Ecto neural progenitor cell (in vitro differentiated cells): ENCODE measurements around the gene RGS6.
"Not testable (repeated sequence)": the region's sequence is repeated elsewhere in the genome, so short reads cannot be mapped to it uniquely, and the experiment has no call there.

ENCODE experiments used
- DNase-seq: peaks from one replicate; pipeline ENCODE4 v3.0.0-alpha.2; 2018; ENCODE audit warnings: low spot score

The RGS6 gene

DNA sequence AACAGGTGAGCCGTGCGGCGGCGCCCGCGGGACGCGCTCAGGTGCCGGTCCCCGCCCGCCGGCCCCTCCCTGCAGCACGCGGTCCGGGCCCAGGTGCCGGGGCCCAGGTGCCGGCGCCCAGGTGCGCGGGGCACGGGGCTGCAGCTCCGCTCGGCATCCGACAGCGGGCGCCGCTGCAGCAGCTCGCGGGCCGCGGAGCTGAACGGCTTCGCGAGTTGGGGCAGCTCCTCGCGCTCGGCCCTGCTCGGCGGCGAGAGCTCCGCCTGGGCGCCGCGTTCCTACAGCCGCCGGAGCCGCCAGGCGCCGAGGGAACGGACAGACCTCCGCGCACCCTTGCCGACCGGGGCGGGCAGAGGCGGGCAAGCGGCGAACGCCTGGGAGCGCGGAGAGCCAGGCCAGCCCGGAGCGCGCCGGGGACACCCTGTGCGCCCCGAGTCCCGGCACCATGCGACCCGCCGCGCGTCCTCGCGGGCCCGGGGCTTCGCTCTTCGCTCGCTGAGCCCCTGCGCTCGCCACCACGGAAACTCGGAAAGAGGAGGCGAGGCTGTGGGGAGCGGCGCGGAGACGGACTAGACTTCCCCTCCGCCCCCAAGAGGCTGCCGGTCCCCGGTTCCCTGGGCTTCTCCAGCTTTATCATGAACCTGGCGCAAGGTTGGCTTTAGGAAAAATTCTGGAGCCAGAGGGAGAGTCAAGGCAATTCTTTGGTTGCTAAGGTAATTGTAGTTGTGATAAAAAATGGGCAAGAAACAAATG lies at the start of gene RGS6:
Gene RGS6 (plus strand): TSS at position 201 of the 753 bp plus-strand sequence.
- DNase-seq = peak; percentile 70

DNA sequence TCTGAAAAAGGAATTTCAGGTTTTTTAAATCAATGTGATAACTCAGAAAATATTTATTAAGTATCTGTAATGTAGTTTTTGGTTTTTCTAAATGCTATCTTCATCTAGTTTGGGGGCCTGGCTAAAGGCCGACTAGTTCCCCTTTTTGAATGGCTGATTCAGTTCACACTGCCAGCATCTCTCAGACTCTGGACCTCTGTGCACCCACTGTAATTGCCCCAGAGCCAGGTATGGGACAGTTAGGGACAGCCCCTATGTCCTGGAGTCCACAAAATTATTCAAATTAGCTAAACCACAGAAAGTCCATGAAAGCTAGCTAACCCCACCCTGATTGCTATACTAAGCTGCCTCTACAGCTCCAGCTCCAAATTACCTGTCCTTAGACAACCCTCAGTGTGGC lies 49.1 kb upstream of the RGS6 start:
- DNase-seq = no peak

DNA sequence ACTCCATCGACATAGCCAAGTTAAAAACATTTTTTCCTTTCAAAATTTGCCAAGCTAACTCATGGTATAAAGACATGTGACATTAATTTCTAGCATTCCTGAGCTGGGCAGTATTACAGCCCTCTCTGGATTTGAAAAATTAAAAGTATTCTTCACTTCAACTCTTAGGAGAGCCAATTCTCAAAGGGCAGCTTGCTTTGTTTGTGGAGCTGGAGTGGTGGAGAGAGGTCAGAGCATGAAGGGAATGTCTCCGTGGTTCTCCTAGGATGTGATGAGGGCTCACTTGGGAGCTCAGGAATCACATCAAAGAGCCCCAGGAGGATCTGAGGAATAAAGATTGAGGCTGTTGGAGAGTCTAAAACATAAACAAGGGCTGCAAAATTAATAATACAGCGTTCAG lies 46.9 kb upstream of the RGS6 start:
- no peak for DNase-seq

DNA sequence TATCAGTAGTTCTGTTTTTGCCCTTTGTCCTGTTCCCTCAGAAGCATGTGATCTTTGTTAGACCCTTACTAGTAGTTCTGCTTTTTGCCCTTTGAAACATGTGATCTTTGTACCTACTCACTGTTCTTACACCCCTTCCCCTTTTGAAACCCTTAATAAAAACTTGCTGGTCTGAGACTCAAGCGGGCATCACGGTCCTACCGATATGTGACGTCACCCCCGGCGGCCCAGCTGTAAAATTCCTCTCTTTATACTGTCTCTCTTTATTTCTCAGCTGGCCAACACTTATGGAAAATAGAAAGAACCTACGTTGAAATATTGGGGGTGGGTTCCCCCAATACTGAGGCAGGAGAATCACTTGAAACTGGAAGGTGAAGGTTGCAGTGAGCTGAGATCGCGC lies 44.4 kb upstream of the RGS6 start:
- not testable (repeated sequence) for DNase-seq

DNA sequence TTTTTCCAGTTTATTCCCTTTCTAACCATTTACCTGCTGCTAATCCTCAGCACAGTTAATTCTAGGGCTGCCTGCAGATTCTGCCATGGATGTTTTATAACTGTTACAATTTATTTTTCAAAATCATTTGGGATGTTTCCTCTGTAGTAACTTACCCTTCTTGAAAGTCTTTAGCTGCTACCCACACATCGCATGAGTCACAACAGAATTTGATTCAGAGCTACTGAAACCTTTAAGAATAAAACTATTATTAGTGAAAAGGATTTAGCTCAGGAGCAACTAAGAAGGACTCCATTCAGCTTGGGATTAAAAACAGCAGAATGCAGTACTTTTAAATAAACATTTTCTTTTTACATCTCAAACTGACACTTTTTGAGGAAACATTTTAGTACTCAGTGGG lies 41.7 kb upstream of the RGS6 start:
- DNase-seq = no peak

DNA sequence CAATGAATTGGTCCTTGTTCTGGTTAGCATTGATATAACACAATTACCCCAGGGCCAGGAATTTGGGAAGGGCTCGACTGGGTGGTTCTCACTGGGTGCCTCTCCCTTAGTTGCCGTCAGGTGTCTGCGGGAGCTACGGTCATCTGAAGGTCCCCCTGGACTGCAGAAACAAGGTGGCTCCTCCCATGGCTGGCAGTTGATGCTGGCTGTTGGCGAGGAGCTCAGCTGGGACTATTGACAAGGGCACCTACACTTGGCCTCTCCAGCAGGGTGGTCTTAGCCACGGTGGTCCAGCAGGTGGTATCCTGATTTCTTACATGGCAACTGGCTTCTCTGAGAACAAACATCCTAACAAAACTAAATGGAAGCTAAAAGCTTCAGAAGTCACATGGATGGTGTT lies 41.0 kb upstream of the RGS6 start:
- DNase-seq = no peak

DNA sequence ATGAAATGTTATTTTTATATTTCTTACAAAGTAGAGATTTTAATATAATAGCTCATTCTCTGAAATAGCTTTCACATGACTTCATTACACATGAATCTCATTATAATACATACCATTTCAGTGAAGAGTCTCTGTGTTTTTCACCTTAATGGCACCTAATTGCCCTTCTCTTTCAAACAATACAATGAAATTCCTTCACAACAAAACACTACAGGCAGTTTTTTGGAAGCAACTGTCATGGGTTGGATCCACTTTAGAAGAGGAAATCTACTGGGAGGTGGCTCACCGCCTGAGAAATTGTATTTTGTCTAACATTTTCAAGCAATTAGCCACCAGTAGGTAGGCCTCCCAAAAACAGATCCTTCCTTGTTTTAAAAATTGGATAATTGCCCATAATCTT lies 40.3 kb upstream of the RGS6 start:
- DNase-seq = no peak

DNA sequence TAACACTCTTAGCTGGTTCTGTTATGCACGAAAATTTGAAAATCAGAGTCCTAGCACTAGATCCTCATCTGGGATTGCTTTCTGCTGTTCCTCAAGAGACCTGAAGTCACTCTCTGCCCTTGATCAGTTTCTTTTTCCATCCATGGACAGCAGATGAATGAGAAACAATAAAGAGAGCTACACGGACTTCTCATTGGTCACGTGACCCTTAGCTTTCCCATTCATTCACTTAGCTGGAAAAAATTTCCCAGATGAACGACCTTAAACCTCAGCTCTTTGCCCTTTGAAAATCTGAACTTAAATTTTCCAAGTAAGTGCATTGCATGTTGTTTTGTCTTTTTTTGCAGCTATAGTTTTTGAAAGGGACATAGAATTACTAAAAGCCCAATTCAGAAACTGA lies 27.2 kb upstream of the RGS6 start:
- DNase-seq = no peak

DNA sequence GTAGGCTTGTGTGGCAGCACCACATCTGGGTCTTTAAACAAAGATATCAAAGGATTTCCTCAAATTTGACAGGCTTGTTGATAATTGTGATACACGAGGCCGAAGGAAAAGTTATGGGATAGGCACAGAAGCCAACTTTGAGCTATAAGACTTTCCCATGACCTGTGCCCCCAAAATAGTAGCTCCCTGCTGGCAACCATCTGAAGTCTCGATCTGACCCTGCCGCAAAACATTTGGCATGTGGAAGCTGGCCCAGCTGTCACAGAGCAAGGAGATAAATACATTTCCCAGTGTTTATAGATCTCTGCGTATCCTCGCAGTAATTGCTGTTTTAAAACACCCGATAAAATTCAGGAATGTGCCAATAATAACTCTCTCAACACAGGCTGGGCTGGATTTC lies 26.4 kb upstream of the RGS6 start:
- no peak for DNase-seq

DNA sequence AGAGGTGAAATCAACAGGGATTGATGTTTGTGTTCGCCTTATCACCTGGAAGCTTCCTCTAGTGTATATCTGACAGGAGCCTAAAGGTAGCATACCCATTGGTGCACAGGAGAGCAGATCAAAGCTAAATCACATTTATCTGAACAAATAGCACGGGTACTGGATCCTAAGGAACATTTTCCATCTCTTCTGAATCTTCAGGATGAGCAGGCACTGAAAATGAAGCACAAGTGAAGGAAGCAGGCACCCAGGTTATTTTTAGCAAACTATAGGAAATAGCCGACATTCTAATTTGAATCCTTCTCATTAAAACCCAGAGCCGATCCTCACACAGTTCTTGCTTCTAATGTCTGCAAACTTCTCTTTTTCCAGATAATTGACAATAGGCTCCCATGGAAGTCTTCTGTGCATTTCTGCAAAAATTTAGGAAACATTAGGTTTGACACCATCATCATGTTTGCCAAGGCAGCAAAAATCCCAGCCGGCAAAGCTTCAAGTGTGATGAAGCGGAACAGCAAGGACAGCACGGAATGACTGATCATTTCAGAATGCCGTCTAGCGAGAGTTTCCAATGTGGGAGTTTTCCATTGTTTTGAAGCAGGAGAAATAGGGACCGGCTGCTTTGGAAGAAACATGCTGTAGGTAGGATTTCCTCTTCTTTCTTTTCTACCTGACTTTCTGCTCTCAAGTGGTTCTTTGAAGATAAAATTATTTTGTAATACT lies 24.3 kb upstream of the RGS6 start:
- no peak for DNase-seq

DNA sequence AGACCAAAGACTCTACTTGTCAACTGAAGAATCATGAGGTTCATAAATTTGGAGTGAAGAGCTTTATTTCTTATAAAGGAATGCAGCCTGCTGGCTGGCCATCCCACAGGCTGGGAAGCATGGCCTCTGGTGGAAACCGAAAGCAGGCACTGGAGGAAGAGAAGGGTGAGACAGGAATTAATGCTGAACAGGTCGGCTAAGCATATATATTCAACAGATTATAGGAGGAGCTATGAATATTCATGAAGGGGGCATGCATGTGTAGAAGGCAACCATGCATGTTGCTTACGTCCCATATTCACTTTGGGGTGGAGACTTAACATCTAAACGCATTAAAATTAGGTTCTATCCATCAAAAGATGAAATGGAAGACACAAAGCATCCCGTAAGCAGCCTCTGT lies 20.6 kb upstream of the RGS6 start:
- DNase-seq = no peak

DNA sequence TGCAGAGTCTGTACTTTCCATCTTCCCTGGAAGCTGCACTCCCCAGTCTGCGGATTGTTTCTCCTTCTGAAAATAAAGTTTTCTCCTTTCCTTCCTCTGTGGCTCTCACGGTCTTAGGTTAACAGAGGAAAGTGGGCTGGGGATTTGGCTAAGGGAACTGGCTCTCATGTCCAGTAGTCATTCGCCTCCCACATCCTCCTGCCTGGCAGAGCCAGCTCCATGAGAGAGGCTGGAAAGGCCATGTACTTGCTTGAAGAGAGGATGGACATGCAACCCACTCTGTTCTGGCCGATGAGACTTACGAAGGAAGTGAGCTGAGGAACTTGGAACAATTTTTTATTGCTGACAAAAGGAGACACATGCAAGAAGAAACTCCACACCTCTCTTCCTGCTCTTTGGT lies 18.9 kb upstream of the RGS6 start:
- DNase-seq = no peak

DNA sequence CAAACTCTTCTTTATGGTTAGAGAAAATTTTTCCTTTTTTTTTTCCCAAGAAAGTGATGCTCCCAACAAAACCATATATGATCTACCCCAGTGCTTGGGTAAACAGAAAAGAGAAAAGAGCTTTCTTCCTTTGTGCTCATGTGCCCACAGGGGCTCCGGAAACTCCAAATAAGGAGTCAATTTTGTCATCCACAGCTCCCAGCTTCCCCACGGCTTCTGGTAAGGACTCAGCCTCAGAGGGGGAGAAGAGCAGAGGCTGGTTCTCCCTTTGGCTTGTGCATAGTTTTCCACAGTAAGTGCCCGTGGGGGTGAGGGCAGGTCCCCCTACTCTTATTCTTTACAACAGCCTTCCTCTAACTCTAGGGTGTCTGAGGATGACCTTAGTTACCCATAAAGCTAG lies 13.3 kb upstream of the RGS6 start:
- DNase-seq = peak; percentile 55

DNA sequence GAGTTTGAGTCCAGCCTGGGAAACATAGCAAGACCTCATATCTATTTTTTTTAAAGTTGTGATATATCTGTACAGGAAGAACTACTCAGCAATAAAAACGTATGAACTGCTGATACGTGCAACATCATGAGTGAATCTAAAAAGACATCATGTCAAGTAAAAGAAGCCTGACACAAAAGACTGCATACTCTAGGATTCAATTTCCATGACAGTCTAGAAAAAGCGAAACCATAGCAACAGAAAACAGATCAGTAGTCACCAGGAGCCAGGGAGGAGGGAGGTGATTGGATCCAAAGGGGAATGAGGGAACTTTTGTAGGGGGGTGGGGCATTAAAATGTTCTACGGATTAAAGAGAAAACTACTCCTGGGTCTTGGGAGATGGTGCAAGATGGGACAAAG lies 8.7 kb upstream of the RGS6 start:
- no peak for DNase-seq

DNA sequence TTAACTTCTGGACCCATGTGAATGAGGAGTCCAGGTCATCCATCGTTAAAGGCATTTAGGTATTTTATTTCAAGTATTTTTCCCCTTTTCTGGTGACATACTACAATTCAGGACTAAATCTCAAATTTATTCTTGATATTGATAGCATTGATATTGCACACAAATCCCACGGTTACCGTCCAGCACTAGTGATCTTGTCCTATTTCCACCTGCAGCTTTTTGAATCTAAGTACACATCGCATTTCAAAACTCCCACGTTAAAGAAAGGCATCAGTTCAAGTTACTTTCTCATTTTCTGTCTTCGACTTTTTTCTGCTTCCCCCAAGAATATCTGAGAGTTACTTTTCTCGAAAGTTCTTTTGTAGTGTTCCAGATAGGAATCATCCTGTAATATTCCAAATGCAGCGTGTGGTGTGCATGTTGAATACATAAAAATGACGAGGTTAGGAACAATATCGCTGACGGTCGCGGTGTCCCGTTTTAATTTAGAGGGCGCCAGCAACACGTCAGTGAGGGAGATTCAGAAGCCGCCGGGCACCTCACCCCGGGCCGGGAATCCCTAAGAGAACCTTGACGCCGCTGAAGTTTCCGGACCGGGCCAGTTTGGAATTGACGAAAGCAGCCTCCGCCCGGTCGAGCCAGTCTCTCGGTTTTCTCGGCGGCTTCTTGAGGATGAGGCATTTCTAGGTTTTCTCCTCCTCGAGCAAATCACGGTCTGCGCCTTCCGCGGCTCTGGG lies 569 bp upstream of the RGS6 start:
- no peak for DNase-seq

DNA sequence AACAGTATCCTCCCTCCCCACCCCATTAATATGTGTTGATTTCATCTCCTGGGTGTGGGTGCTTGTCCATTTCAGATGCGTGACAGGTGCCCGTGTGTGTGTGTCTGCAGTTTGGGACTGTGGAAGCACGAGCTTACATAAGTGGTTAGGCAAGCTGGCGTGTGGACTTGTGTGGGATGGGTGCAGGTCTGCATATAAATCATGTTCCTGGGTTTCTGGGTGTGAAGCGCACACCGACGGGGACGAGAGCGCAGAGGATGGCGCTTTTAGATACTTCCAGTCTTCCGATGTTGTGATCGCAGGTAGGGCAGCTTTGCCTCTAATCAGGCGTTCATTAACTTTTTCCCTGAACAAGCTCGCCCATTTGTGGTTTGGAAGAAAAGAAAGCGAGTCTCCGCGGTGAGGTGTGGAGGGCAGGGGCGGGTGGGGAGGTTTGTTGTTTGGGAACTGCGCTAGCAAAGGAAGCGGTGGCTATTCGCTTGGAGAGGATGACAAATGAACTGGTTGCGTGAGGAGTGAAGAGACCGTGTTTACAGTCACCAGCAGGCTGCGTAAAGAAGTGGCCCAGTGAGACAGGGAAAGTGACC lies 865 bp downstream of the RGS6 start:
- peak; percentile 48 for DNase-seq

DNA sequence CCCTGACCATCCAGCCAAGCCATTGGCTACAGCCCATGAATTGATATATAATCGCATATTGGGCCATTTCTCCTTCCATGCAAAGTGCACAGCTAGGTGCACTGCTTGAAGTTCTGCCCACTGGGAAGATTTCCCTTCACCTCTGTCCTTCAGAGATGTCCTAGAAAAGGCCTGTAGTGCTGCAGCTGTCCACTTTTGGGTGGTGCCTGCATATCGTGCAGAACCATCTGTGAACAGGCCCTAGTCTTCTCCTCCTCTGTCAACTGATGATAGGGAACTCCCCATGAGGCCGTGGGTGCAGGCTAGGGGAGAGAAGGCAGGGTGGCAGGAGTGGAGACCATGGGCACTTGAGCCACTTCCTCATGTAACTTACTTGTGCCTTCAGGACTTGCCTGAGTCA lies 6.0 kb downstream of the RGS6 start:
- DNase-seq = not testable (repeated sequence)

DNA sequence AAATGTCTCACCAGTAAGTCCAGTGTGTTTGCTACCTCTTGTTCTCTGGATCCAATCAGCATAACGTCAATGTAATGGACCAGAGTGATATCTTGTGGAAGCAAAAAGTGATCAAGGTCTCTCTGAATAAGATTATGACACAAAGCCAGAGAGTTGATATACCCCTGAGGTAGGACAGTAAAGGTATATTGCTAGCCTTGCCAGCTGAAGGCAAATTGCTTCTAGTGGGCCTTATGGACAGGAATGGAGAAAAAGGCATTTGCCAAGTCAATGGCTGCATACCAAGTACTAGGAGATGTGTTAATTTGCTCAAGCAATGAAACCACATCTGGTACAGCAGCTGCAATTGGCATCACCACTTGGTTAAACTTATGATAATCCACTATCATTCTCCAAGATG lies 7.1 kb downstream of the RGS6 start:
- not testable (repeated sequence) for DNase-seq

DNA sequence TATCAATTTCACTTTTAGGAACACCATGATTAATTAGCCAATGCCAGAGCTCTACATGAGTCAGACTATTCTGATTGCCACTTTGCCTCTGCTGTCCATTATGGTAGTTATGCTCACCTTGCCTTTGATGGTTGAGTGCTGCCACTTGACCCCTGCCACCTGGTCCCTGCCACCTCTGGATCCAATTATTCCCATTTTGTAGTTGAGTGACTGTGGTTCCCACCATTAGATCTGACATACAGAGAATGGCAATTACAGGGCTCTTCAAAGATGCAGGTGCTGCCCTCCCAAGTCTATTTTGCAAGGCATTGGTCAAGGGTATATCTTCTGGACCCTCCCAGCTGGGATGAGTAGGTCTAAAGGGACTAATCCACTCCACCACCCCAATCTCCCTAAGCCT lies 8.3 kb downstream of the RGS6 start:
- not testable (repeated sequence) for DNase-seq

DNA sequence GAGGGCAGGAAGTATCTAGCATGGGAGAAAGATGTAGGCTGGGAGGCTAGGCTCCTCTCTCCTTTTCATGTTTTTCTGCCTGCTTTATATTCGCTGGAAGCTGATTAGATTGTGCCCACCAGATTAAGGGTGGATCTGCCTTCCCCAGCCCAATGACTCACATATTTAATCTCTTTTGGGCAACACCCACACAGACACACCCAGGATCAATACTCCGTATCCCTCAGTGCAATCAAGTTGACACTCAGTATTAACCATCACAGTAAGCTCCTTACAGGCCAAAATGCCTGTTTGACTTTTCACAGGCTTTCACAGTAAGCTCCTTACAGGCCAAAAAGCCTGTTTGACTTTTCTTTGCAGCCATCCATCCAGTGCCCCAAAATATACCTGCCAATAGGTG lies 9.4 kb downstream of the RGS6 start:
- not testable (repeated sequence) for DNase-seq

DNA sequence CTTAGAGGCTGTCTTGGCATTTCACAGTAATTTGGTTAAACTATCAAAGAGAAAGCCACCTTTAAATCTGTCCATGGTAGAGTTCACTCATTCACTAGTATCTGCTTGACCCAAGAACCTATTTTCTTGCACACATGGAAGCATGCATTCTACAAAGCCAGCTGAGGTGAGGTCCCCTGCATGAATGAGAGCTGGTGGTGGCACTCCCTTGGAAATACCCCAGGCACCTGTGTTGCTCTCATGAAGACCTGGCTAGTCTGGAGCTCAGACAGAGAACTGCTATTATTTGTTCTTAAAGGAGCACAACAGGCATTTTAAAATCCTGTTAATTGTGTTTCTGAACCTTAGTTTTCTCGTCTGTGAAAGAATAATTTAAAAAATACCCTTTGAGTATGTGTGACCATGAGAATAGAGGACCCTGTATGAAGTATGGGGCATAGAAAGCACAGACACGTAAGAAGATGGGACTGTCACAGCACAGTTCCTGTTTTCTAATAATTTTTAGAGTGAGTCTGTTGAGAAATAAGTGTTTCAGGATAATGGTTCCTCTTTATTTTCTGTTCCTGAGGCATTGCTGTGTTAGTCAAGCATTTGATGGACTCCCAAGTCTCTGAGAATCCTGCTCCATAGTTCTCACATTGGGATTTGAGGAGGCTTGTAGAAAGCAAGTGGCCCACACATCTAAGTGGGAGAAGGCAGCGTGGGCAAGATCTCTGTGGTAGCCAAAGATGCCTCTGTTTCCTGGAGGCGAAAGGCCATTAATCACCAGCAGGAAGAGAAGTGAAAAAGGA lies 10.9 kb downstream of the RGS6 start:
- no peak for DNase-seq

DNA sequence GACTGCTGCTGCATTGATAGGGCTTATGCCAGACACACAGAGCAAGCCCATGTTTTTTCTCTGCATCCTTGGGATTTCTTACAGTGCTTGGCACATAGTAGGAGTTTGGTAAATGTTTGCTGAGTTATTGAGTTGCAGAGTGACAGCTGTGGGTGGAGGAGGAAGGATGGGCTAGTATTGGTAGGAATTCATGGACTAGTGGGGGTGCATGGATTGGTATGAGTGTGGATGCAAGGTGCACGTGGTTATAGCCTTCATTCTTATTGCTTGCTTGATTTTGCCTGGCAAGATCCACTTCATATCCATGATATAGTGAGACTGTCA lies 11.4 kb downstream of the RGS6 start:
- DNase-seq = no peak
